ENCODE data around the gene SCN10A. TPM values are rescaled to one million over a fixed set of nuclear protein-coding genes. Genes with fewer than 3 reads are reported as not detected.

SCN10A gene
- total RNA-seq, 1 donor from 2014 or later: not detected

DNA sequence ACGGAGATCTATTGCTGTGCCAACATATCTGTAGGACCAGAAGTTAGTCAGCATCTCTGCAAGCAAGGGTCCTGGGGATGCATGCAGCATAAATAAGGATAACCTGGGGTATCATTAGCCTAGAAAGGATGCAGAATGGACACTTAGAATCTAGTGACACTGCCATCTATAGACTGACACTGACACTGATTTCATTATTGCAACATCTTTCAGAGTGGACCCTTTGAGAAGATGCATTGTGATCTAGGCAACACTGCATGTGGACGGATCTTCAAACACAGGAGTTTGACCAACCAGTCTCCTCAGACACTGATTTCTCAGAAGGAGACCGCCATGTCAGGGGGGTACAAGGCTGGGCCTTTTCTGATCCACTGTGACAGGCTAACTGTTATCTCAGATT lies 52.4 kb downstream of the SCN10A start:
- Mint-ChIP-seq H3K9me3 (ENCODE audit: unreplicated experiment) (peaks cover 3% of the 10 kb centered on the region), H3K4me3 (ENCODE audit: unreplicated experiment) (no peak overlapping the region), H3K36me3 (ENCODE audit: unreplicated experiment) (no peaks in the 10 kb centered on the region), H3K4me1 (ENCODE audit: unreplicated experiment) (no peaks in the 10 kb centered on the region), H3K27me3 (ENCODE audit: unreplicated experiment) (peaks cover 2% of the 10 kb centered on the region), H3K27ac (ENCODE audit: unreplicated experiment) (no peak overlapping the region)
- TF ChIP-seq, protein P1, sequence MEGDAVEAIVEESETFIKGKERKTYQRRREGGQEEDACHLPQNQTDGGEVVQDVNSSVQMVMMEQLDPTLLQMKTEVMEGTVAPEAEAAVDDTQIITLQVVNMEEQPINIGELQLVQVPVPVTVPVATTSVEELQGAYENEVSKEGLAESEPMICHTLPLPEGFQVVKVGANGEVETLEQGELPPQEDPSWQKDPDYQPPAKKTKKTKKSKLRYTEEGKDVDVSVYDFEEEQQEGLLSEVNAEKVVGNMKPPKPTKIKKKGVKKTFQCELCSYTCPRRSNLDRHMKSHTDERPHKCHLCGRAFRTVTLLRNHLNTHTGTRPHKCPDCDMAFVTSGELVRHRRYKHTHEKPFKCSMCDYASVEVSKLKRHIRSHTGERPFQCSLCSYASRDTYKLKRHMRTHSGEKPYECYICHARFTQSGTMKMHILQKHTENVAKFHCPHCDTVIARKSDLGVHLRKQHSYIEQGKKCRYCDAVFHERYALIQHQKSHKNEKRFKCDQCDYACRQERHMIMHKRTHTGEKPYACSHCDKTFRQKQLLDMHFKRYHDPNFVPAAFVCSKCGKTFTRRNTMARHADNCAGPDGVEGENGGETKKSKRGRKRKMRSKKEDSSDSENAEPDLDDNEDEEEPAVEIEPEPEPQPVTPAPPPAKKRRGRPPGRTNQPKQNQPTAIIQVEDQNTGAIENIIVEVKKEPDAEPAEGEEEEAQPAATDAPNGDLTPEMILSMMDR (IDR thresholded peaks at IDR 0.05): no peak
- no peak for DNase-seq (ENCODE audit: extremely low spot score, unreplicated experiment)

DNA sequence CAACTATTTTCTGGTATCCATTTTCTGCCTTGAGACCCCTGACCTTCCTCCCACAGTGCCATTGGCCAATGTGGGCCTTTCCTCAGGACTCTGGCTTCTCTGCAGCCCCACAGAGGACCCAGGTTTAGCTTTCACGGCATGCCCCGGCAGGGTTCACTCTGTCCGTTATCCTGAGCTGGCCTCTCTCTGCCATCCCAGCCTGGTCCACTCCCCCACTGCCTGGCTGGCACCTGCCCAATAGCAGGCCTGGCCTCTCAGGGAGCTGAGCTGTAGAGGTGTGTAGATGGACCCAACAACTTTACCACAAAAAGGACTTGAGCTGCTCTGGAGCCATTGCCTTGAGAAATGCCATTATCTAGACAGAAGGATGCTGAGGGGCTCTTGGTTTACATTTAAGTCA lies 57.5 kb downstream of the SCN10A start:
- Mint-ChIP-seq H3K36me3 (ENCODE audit: unreplicated experiment) (no peaks in the 10 kb centered on the region), H3K9me3 (ENCODE audit: unreplicated experiment) (no peaks in the 10 kb centered on the region), H3K27me3 (ENCODE audit: unreplicated experiment) (no peaks in the 10 kb centered on the region), H3K4me1 (ENCODE audit: unreplicated experiment) (no peaks in the 10 kb centered on the region), H3K27ac (ENCODE audit: unreplicated experiment) (no peak overlapping the region), H3K4me3 (ENCODE audit: unreplicated experiment) (no peak overlapping the region)
- peak; percentile 83 for DNase-seq (ENCODE audit: extremely low spot score, unreplicated experiment)
- TF ChIP-seq, protein P1 (IDR thresholded peaks at IDR 0.05): no peak

DNA sequence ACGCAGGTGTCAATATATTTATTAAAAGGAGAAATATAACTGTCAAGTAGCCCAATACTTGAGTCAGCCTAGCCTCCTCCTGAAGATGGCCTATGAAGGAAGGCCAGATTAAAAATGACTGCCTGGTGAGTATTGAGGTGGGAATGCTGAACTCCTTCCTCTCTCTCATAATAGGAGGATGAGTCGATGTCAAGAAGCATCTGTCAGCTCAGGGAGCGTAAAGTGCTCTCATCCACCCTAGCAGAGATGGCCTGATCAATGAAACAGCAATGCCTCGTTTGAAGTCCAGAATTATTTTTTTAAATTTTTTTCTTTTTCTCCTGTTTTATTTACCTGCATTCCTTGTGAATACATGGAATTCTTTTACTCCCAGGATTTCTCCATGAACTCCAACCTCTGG lies 58.3 kb downstream of the SCN10A start:
- H3K27ac Mint-ChIP-seq (ENCODE audit: unreplicated experiment): no peak overlapping the region
- no peak overlapping the region for H3K4me3 Mint-ChIP-seq (ENCODE audit: unreplicated experiment)
- H3K27me3 Mint-ChIP-seq (ENCODE audit: unreplicated experiment): no peaks in the 10 kb centered on the region
- H3K9me3 Mint-ChIP-seq (ENCODE audit: unreplicated experiment): no peaks in the 10 kb centered on the region
- DNase-seq (ENCODE audit: extremely low spot score, unreplicated experiment): no peak
- TF ChIP-seq, protein P1 (IDR thresholded peaks at IDR 0.05): no peak
- H3K36me3 Mint-ChIP-seq (ENCODE audit: unreplicated experiment): no peaks in the 10 kb centered on the region
- no peaks in the 10 kb centered on the region for H3K4me1 Mint-ChIP-seq (ENCODE audit: unreplicated experiment)

DNA sequence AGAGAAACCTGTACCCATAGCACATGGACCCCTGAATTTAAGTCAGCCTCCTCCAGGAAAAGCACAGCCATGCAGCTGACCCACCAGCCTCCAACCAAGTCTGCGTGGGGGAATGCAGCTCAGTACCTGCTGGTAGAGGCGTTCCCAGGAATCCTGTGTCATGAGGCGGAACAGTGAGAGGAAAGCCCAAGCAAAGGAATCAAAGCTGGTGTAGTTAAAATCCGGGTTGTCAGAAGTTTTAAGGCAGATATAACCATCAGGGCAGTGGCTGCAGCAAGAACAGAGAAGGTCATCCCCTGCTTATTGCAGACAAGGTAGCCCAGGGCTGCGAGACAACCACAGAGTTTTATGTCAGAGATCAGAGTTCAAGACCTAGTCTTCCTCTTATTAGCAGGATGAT lies 59.1 kb downstream of the SCN10A start:
- Mint-ChIP-seq H3K27ac (ENCODE audit: unreplicated experiment) (no peak overlapping the region), H3K36me3 (ENCODE audit: unreplicated experiment) (no peaks in the 10 kb centered on the region), H3K9me3 (ENCODE audit: unreplicated experiment) (no peaks in the 10 kb centered on the region), H3K4me3 (ENCODE audit: unreplicated experiment) (no peak overlapping the region), H3K4me1 (ENCODE audit: unreplicated experiment) (no peaks in the 10 kb centered on the region), H3K27me3 (ENCODE audit: unreplicated experiment) (no peaks in the 10 kb centered on the region)
- TF ChIP-seq, protein P1 (IDR thresholded peaks at IDR 0.05): no peak
- DNase-seq (ENCODE audit: extremely low spot score, unreplicated experiment): no peak

DNA sequence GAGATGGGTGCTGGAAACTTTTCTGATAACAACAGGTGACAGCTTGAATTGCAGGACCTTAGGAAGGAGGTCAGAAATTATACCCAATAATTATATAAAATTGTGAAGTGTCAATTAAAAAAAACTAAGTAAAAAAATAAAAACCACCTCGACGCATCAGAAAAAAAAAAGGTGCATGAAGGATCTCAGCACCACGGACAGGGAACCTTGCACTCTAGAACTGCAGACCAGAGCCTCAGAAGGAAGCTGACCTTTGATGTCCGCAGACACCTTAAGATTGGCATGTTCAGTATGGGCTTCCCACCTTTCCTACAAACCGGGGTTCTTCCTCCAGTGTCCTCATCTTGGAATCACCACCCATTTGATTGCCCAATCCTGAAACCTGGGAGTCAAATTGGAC lies 60.9 kb downstream of the SCN10A start:
- TF ChIP-seq, protein P1 (IDR thresholded peaks at IDR 0.05): no peak
- Mint-ChIP-seq H3K4me3 (ENCODE audit: unreplicated experiment) (no peak overlapping the region), H3K4me1 (ENCODE audit: unreplicated experiment) (no peaks in the 10 kb centered on the region), H3K27me3 (ENCODE audit: unreplicated experiment) (no peaks in the 10 kb centered on the region), H3K27ac (ENCODE audit: unreplicated experiment) (no peak overlapping the region), H3K9me3 (ENCODE audit: unreplicated experiment) (no peaks in the 10 kb centered on the region), H3K36me3 (ENCODE audit: unreplicated experiment) (no peaks in the 10 kb centered on the region)
- DNase-seq (ENCODE audit: extremely low spot score, unreplicated experiment): no peak
